GM12878 (cell line): ENCODE measurements around the gene CFAP410. TPM values are rescaled to one million over a fixed set of nuclear protein-coding genes. Genes with fewer than 3 reads are reported as not detected.

Experiments
- ATAC-seq: fragments of 200-7000 bp; cut with Tn5 transposase; 3 replicates; pipeline ENCODE4 v1.9.1; 2020; ENCODE audit warnings: mild to moderate bottlenecking, moderate library complexity
- BruUV-seq: library from RNA; stranded (reverse); fragments of 400-500 nt; replicated peaks from 2 replicates; lab custom pipeline; 2021; lab: Mats Ljungman, UMichigan
- CTCF ChIA-PET: fragments of 300-600 bp; sonication (Branson Sonifier 250); formaldehyde crosslinking; extraction: SDS; loops from one replicate; lab custom pipeline; 2021; ENCODE audit warnings: inconsistent platforms; lab: Yijun Ruan, JAX
- POLR2A ChIA-PET: fragments of 350-600 bp; formaldehyde crosslinking; extraction: SDS; loops from one replicate; lab custom pipeline; 2021; ENCODE audit warnings: inconsistent platforms; lab: Charles Lee
- RAD21 ChIA-PET: fragments of 300-600 bp; sonication (Branson Sonifier 250); formaldehyde crosslinking; loops from one replicate; lab custom pipeline; 2023; ENCODE audit warnings: antibody characterized with exemption; ENCODE audit not compliant: unreplicated experiment; lab: Charles Lee
- SMC1A ChIA-PET: fragments of 300-600 bp; sonication (Branson Sonifier 250); formaldehyde crosslinking; loops from one replicate; lab custom pipeline; 2023; ENCODE audit not compliant: unreplicated experiment, uncharacterized antibody; lab: Charles Lee
- DNase-seq: peaks from one replicate; pipeline ENCODE4 v3.0.0-alpha.2; 2011; ENCODE audit warnings: low read depth, low spot score
- FAIRE-seq: peaks from 3 replicates; lab custom pipeline; 2011; peaks lifted over from hg19 to GRCh38; lab: Jason Lieb, UNC
- H2AFZ ChIP-seq: 2 replicates; pipeline ENCODE4 v1.6.0; 2011; ENCODE audit warnings: low read depth, low read length, control low read depth; ENCODE audit not compliant: control insufficient read depth
- H3K27ac ChIP-seq: 2 replicates; pipeline ENCODE4 v1.5.1; 2011; ENCODE audit warnings: control low read depth; ENCODE audit not compliant: control insufficient read depth, insufficient read depth
- H3K27me3 ChIP-seq, 2 experiments: replicated peaks in 1 of 2; 2 replicates each; pipeline versions ENCODE4 v1.6.0 to v1.6.1; 2011; ENCODE audit warnings: low read length in 1 of 2; ENCODE audit not compliant: control insufficient read depth in 2 of 2, insufficient read depth in 2 of 2
- H3K36me3 ChIP-seq, 2 experiments: 2 replicates each; pipeline ENCODE4 v1.5.1; 2011; ENCODE audit warnings: low read length in 1 of 2; ENCODE audit not compliant: control insufficient read depth in 2 of 2, insufficient read depth in 2 of 2
- H3K4me1 ChIP-seq: 2 replicates; pipeline ENCODE4 v1.6.1; 2011; ENCODE audit warnings: mild to moderate bottlenecking, low read length, moderate library complexity, mixed read lengths; ENCODE audit not compliant: control insufficient read depth, insufficient read depth
- H3K4me2 ChIP-seq: 2 replicates; pipeline ENCODE4 v1.6.0; 2011; ENCODE audit warnings: control low read depth; ENCODE audit not compliant: control insufficient read depth, insufficient read depth
- H3K4me3 ChIP-seq: fragments of 200-600 bp; sonication (generic); 2 replicates; pipeline ENCODE4 v1.5.1; 2016
- H3K79me2 ChIP-seq: 2 replicates; pipeline ENCODE4 v1.6.0; 2011; ENCODE audit warnings: low read length; ENCODE audit not compliant: control insufficient read depth, insufficient read depth
- H3K9ac ChIP-seq: 2 replicates; pipeline ENCODE4 v1.8.0; 2011; ENCODE audit warnings: low read length, control low read depth, mixed read lengths; ENCODE audit not compliant: control insufficient read depth, insufficient read depth
- H3K9me3 ChIP-seq: replicated peaks from 3 replicates; pipeline ENCODE4 v1.5.1; 2011; ENCODE audit warnings: mild to moderate bottlenecking, low read length; ENCODE audit not compliant: control insufficient read depth, insufficient read depth
- H4K20me1 ChIP-seq: 2 replicates; pipeline ENCODE4 v1.6.0; 2011; ENCODE audit not compliant: control insufficient read depth, insufficient read depth
- CBX5 ChIP-seq: sonication (generic); IDR thresholded peaks from 2 replicates; pipeline ENCODE4 v1.6.1; 2016; ENCODE audit warnings: low read depth, moderate library complexity, mild to moderate bottlenecking, inconsistent platforms
- CREB1 ChIP-seq: IDR thresholded peaks from 2 replicates; pipeline ENCODE4 v1.6.1; 2012; ENCODE audit warnings: low read depth, mild to moderate bottlenecking, inconsistent platforms
- CTCF ChIP-seq, 3 experiments: IDR thresholded peaks in 2 of 3; conservative IDR thresholded peaks in 1 of 3; 2 replicates each; pipeline ENCODE4 v1.5.1; 2011; ENCODE audit warnings: low read depth in 3 of 3, low read length in 3 of 3, mild to moderate bottlenecking in 3 of 3, control low read depth in 2 of 3, moderate library complexity in 2 of 3, inconsistent platforms in 1 of 3, mixed read lengths in 1 of 3; ENCODE audit not compliant: control insufficient read depth in 2 of 3, insufficient read depth in 1 of 3; ENCODE audit errors: extremely low read depth in 1 of 3
- DPF2 ChIP-seq: fragments of 450-650 bp; IDR thresholded peaks from 2 replicates; pipeline ENCODE4 v1.6.1; 2017; ENCODE audit warnings: mild to moderate bottlenecking
- EED ChIP-seq: sonication (generic); IDR thresholded peaks from 2 replicates; pipeline ENCODE4 v1.6.1; 2016; ENCODE audit warnings: antibody characterized with exemption, low read depth
- FOXK2 ChIP-seq: fragments of 450-650 bp; IDR thresholded peaks from 2 replicates; pipeline ENCODE4 v1.6.1; 2017; ENCODE audit warnings: mild to moderate bottlenecking, moderate library complexity
- HSF1 ChIP-seq: fragments of 150-350 bp; IDR thresholded peaks from 2 replicates; pipeline ENCODE4 v1.6.1; 2014; ENCODE audit warnings: mild to moderate bottlenecking, low read depth, low read length
- KLF5 ChIP-seq: fragments of 450-650 bp; IDR thresholded peaks from 2 replicates; pipeline ENCODE4 v1.6.1; 2014; ENCODE audit warnings: mild to moderate bottlenecking; ENCODE audit not compliant: partially characterized antibody
- NFYA ChIP-seq: IDR thresholded peaks from 2 replicates; pipeline ENCODE4 v1.6.1; 2011; ENCODE audit warnings: low read depth, mild to moderate bottlenecking, low read length, improper control_type of control experiment, borderline replicate concordance
- NR2C2 ChIP-seq: IDR thresholded peaks from 2 replicates; pipeline ENCODE4 v1.6.1; 2011; ENCODE audit warnings: borderline replicate concordance, low read depth; ENCODE audit not compliant: control insufficient read depth, insufficient read length
- PAX8 ChIP-seq: fragments of 450-650 bp; IDR thresholded peaks from 2 replicates; pipeline ENCODE4 v1.6.1; 2017; ENCODE audit warnings: mild to moderate bottlenecking, moderate library complexity
- POLR2AphosphoS5 ChIP-seq: IDR thresholded peaks from 2 replicates; pipeline ENCODE4 v1.6.1; 2011; ENCODE audit warnings: mild to moderate bottlenecking, low read length, inconsistent platforms
- RFX5 ChIP-seq: IDR thresholded peaks from 2 replicates; pipeline ENCODE4 v1.6.1; 2011; ENCODE audit warnings: low read depth, low read length, improper control_type of control experiment
- SMARCA5 ChIP-seq: fragments of 450-650 bp; IDR thresholded peaks from 2 replicates; pipeline ENCODE4 v1.6.1; 2017; ENCODE audit warnings: mild to moderate bottlenecking
- SP1 ChIP-seq: IDR thresholded peaks from one replicate; pipeline ENCODE4 v1.6.1; 2011; ENCODE audit warnings: low read depth, low read length
- WGBS: methylation state at CpG from one replicate; pipeline ENCODE4 v1.1.6; 2016; ENCODE audit warnings: low lambda C conversion rate; ENCODE audit not compliant: insufficient replicate concordance, insufficient coverage; ENCODE audit errors: missing lambda C conversion rate; 5-methylcytosine and 5-hydroxymethylcytosine counted together
- in situ Hi-C: fragments of 300-500 bp; cut with MboI; formaldehyde crosslinking; loops from 9 replicates; pipeline ENCODE4 v1.14.3; 2018; ENCODE audit warnings: mixed read lengths
- intact Hi-C: fragments of 100-400 bp; cut with micrococcal nuclease; formaldehyde crosslinking; loops from one replicate; pipeline ENCODE4 v1.14.2; 2022; ENCODE audit not compliant: unreplicated experiment
- polyA plus RNA-seq, 11 experiments: library from polyadenylated mRNA; depleted of rRNA in 4 of 11; unstranded in 6 of 11; stranded (reverse) in 5 of 11; fragments of >200 nt; fragmentation: Nextera tagmentation in 4 of 11; fragmentation: Illumina TruSeq in 1 of 11; extraction: Ambion mirVana in 4 of 11; extraction: Trizol in 1 of 11; gene quantifications; 1 replicate in 1 of 11; 2 replicates in 10 of 11; pipeline versions ENCODE4 v1.2.1 to v1.2.3, GENCODE V29; 2011 to 2016; ENCODE audit warnings: inconsistent platforms in 2 of 11, missing spikeins in 2 of 11, low read depth in 1 of 11
- total RNA-seq, 4 experiments: library from RNA; depleted of rRNA in 3 of 4; stranded (reverse); fragments of >200 nt in 3 of 4; fragmentation: Illumina TruSeq in 1 of 4; extraction: Trizol in 1 of 4; gene quantifications; 2 replicates each; pipeline versions ENCODE4 v1.2.1 to v1.2.3, GENCODE V29; 2013 to 2021

The CFAP410 gene
- total and polyA plus RNA-seq, 10 of the 15 experiments (the other 5 are each of a cell fraction or from before 2014, with no cell fraction given), result 0.14 to 24.8 (median 11.3) TPM

- H3K27ac ChIP-seq, result no peak overlapping the region
- H3K9me3 ChIP-seq, result no peaks in the 10 kb centered on the region; the same call in 2 of the 3 replicates
- no peak for ATAC-seq
- no peaks in the 10 kb centered on the region for H4K20me1 ChIP-seq
- H3K79me2 ChIP-seq, result no peaks in the 10 kb centered on the region
- no peak overlapping the region for H3K4me3 ChIP-seq
- ChIA-PET POLR2A (no interaction called here), RAD21 (no interaction called here), CTCF (no interaction called here), SMC1A (no interaction called here)
- H3K9ac ChIP-seq, result no peak overlapping the region
- in situ Hi-C loops, result loop anchor here (5.0 kb wide), 1 partner anchor 50 kb away; no protein-coding TSS in a partner anchor
- H3K4me2 ChIP-seq, result no peak overlapping the region
- no TSS peak for BruUV-seq
- no peak for TF ChIP-seq EED
- no peak for TF ChIP-seq KLF5
- no peak for DNase-seq
- intact Hi-C loops, result no loop called here
- peaks cover 3% of the 10 kb centered on the region; the same call in 1 of the 2 replicates for H3K4me1 ChIP-seq
- H2AFZ ChIP-seq, result no peak overlapping the region
- WGBS, result 47% methylated on average over 8 of the region's 8 CpGs
- no peaks in the 10 kb centered on the region; a peak in 1 of 4 replicates for H3K36me3 ChIP-seq
- no peak for FAIRE-seq
- H3K27me3 ChIP-seq, result no peaks in the 10 kb centered on the region
These were observed 33.4 kb upstream of the CFAP410 start for GRCh38 chr21:44372616-44373015.

- RAD21 ChIA-PET, result no interaction called here
- no peak for ATAC-seq
- no peak for DNase-seq
- no TSS peak for BruUV-seq
- POLR2A ChIA-PET, result no interaction called here
- SMC1A ChIA-PET, result no interaction called here
- no peak overlapping the region for H3K4me3 ChIP-seq
- H3K79me2 ChIP-seq, result no peaks in the 10 kb centered on the region
- in situ Hi-C loops (loop anchor here (5.0 kb wide), 1 partner anchor 51 kb away; no protein-coding TSS in a partner anchor), intact Hi-C loops (no loop called here)
- CTCF ChIA-PET, result no interaction called here
- H3K4me1 ChIP-seq, result peaks cover 3% of the 10 kb centered on the region; the same call in 1 of the 2 replicates
- WGBS, result 78% methylated on average over 6 of the region's 6 CpGs
- H3K9ac ChIP-seq, result no peak overlapping the region
- H3K4me2 ChIP-seq, result no peak overlapping the region
- FAIRE-seq, result no peak
- no peaks in the 10 kb centered on the region; a peak in 1 of 4 replicates for H3K36me3 ChIP-seq
- no peaks in the 10 kb centered on the region for H4K20me1 ChIP-seq
- no peak overlapping the region for H2AFZ ChIP-seq
- H3K9me3 ChIP-seq, result no peaks in the 10 kb centered on the region; the same call in 2 of the 3 replicates
- H3K27me3 ChIP-seq, result no peaks in the 10 kb centered on the region
- no peak overlapping the region for H3K27ac ChIP-seq
- no peak for TF ChIP-seq RFX5
- no peak for TF ChIP-seq CTCF (IDR thresholded peaks at IDR 0.05 in 2 of 3, conservative IDR thresholded peaks at IDR 0.05 in 1 of 3; ENCODE audit: control insufficient read depth in 2 of 3, extremely low read depth in 1 of 3, insufficient read depth in 1 of 3, low read depth in 3 of 3, low read length in 3 of 3)
- no peak for TF ChIP-seq HSF1
- no peak for TF ChIP-seq CREB1
- no peak for TF ChIP-seq FOXK2
- TF ChIP-seq PAX8, result no peak
- no peak for TF ChIP-seq DPF2
- no peak for TF ChIP-seq NFYA
- TF ChIP-seq POLR2AphosphoS5, result no peak
- no peak for TF ChIP-seq SMARCA5
- TF ChIP-seq NR2C2, result no peak
- TF ChIP-seq SP1, result no peak
- no peak for TF ChIP-seq CBX5
These were observed 32.4 kb upstream of the CFAP410 start for GRCh38 chr21:44371596-44371995.
